NB4 (cell line): ENCODE measurements around the gene FN3K.

Experiments used
- POLR2A ChIP-seq: IDR thresholded peaks from 2 replicates; pipeline ENCODE4 v1.6.1; 2011; ENCODE audit warnings: mild to moderate bottlenecking; ENCODE audit not compliant: insufficient read length; ENCODE audit errors: extremely low read depth
- TF ChIP-seq, protein P1 (sequence below): IDR thresholded peaks from one replicate; pipeline ENCODE4 v1.5.1; 2012; ENCODE audit warnings: low read depth, low read length

DNA sequence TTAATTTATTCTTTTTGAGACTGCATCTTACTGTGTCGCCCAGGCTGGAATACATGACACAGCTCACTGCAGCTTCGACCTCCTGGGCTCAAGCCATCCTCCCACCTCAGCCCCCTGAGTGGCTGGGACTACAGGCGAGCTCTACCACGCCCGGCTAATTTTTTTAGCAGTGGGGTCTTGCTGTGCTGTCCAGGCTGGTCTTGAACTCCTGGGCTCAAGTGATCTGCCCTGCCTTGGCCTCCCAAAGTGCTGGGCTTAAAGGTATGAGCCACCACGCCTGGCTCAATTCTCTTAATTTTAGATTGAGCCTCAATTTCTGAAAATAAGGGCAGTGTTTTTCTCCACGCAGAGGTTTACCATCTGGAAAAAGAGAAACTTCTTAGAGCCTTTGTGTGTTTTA, 63.3 kb downstream of the FN3K start:
- TF ChIP-seq, protein P1, sequence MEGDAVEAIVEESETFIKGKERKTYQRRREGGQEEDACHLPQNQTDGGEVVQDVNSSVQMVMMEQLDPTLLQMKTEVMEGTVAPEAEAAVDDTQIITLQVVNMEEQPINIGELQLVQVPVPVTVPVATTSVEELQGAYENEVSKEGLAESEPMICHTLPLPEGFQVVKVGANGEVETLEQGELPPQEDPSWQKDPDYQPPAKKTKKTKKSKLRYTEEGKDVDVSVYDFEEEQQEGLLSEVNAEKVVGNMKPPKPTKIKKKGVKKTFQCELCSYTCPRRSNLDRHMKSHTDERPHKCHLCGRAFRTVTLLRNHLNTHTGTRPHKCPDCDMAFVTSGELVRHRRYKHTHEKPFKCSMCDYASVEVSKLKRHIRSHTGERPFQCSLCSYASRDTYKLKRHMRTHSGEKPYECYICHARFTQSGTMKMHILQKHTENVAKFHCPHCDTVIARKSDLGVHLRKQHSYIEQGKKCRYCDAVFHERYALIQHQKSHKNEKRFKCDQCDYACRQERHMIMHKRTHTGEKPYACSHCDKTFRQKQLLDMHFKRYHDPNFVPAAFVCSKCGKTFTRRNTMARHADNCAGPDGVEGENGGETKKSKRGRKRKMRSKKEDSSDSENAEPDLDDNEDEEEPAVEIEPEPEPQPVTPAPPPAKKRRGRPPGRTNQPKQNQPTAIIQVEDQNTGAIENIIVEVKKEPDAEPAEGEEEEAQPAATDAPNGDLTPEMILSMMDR, result no peak
- TF ChIP-seq POLR2A, result no peak
